Cardiac septum (tissue), 1 donor: Measurements from ENCODE around the gene CBX8. TPM values are rescaled to one million over a fixed set of nuclear protein-coding genes. Genes with fewer than 3 reads are reported as not detected.

Source experiments
- DNase-seq: peaks from one replicate; pipeline ENCODE4 v3.0.0-alpha.2; 2020; ENCODE audit warnings: low spot score
- intact Hi-C: fragments of 100-400 bp; cut with DNase I; formaldehyde crosslinking; loops from one replicate; pipeline ENCODE4 v1.14.0; 2022
- total RNA-seq: library from RNA; stranded (reverse); fragmentation: NEBNext Ultra II Directional; extraction: Animal tissue kit (Norgen Biotek cat#: 25700); gene quantifications from one replicate; pipeline ENCODE4 v1.2.1, GENCODE V29; 2021
- donor health status: DM: no; HTN: no; CAD: no.

CBX8 gene
- total RNA-seq, 1 donor from 2014 or later = 5.7 TPM

GRCh38 chr17:79824893-79825579 lies 28.2 kb upstream of the CBX8 start:
- no peak for DNase-seq

GRCh38 chr17:79824234-79824633 lies 27.4 kb upstream of the CBX8 start:
- no peak for DNase-seq
- intact Hi-C loops = no loop called here

More at GRCh38 chr17:79824893-79825579, 28.2 kb upstream of the CBX8 start:
- intact Hi-C loops = no loop called here

- intact Hi-C loops = no loop called here
- no peak for DNase-seq
Observed at GRCh38 chr17:79822583-79823124, 25.8 kb upstream of the CBX8 start.

- intact Hi-C loops = no loop called here
- no peak for DNase-seq
Observed at GRCh38 chr17:79821331-79822095, 24.6 kb upstream of the CBX8 start.

GRCh38 chr17:79820959-79821330 lies 24.1 kb upstream of the CBX8 start:
- no peak for DNase-seq
- intact Hi-C loops = no loop called here

GRCh38 chr17:79819534-79820276 lies 22.8 kb upstream of the CBX8 start:
- intact Hi-C loops = no loop called here
- DNase-seq = no peak

GRCh38 chr17:79819085-79819484 lies 22.2 kb upstream of the CBX8 start:
- no peak for DNase-seq
- intact Hi-C loops = no loop called here

- intact Hi-C loops = no loop called here
- DNase-seq = no peak
Observed at GRCh38 chr17:79818026-79818758, 21.3 kb upstream of the CBX8 start.

- intact Hi-C loops = no loop called here
- no peak for DNase-seq
Observed at GRCh38 chr17:79815836-79816461, 19.1 kb upstream of the CBX8 start.

- intact Hi-C loops = loop anchor here (5.0 kb wide), 1 partner anchor 102 kb away; no protein-coding TSS in a partner anchor
- DNase-seq = no peak
Observed at GRCh38 chr17:79814974-79815835, 18.3 kb upstream of the CBX8 start.

- intact Hi-C loops = loop anchor here (5.0 kb wide), 1 partner anchor 103 kb away; no protein-coding TSS in a partner anchor
- no peak for DNase-seq
Observed at GRCh38 chr17:79814127-79814973, 17.5 kb upstream of the CBX8 start.

- intact Hi-C loops = loop anchor here (5.0 kb wide), 1 partner anchor 104 kb away; no protein-coding TSS in a partner anchor
- no peak for DNase-seq
Observed at GRCh38 chr17:79813297-79814126, 16.6 kb upstream of the CBX8 start.

- intact Hi-C loops = loop anchor here (5.0 kb wide), 1 partner anchor 105 kb away; no protein-coding TSS in a partner anchor
Observed at GRCh38 chr17:79812353-79813258, 15.7 kb upstream of the CBX8 start.

GRCh38 chr17:79811868-79812352 lies 15.0 kb upstream of the CBX8 start:
- DNase-seq = no peak
- intact Hi-C loops = loop anchor here (2.0 to 5.0 kb wide), 2 partner anchors 27 to 105 kb away; partner anchors contain the start of gene CBX4

More at GRCh38 chr17:79812353-79813258, 15.7 kb upstream of the CBX8 start:
- DNase-seq = no peak
